CD4-positive, alpha-beta T cell treated with Interleukin-12 subunit alpha and Interleukin-12 subunit beta, for 1 hour (primary cell): ENCODE data around the gene VWF.
"Not testable (repeated sequence)": the region's sequence is repeated elsewhere in the genome, so short reads cannot be mapped to it uniquely, and the experiment has no call there.

ENCODE experiments used
- DNase-seq: peaks from one replicate; pipeline ENCODE4 v3.0.0-alpha.2; 2020

Gene VWF

GRCh38 chr12:6143303-6143675 lies 18.8 kb upstream of the VWF start:
- no peak for DNase-seq

DNA sequence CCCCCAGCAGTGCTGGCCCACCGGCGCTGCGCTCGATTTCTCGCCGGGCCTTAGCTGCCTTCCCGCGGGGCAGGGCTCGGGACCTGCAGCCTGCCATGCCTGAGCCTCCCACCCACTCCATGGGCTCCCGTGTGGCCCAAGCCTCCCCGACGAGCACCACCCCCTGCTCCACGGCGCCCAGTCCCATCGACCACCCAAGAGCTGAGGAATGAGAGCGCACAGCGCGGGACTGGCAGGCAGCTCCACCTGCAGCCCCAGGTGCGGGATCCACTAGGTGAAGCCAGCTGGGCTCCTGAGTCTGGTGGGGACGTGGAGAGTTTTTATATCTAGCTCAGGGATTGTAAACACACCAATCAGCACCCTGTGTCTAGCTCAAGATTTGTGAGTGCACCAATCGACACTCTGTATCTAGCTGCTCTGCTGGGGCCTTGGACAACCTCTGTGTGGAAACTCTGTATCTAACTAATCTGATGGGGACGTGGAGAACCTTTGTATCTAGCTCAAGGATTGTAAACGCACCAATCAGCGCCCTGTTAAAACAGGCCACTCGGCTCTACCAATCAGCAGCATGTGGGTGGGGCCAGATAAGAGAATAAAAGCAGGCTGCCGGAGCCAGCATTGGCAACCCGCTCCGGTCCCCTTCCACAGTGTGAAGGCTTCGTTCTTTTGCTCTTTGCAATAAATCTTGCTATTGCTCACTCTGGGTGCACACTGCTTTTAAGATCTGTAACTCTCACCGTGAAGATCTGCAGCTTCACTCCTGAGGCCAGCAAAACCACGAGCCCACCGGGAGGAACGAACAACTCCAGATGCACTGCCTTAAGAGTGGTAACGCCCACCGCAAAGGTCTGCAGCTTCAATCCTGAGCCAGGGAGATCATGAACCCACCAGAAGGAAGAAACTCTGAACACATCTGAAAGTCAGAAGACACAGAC lies 18.2 kb upstream of the VWF start:
- DNase-seq, result not testable (repeated sequence)

- DNase-seq, result not testable (repeated sequence)
These were observed 17.4 kb upstream of the VWF start for GRCh38 chr12:6141731-6142367.

- peak; percentile 24 for DNase-seq
These were observed 16.4 kb upstream of the VWF start for GRCh38 chr12:6140651-6141447.

DNA sequence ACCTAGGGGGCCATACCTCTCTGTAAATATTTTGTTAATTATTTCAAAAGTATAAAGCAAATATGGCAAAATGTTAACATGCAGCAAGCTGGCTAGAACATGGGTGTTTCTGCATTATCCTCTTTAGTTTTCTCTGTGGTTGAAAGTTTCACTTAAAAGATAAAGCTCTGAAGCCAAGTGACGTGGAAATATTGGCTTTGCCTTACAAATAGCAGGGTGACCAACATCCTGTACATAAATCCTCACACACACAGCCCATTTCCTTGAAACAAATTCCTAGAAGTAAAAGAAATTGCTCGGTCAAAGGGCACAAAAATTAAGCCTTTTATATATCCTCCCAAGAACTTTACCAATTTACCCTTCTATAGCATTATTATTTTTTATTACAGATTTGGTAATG lies 10.6 kb upstream of the VWF start:
- no peak for DNase-seq

- no peak for DNase-seq
These were observed 9.2 kb upstream of the VWF start for GRCh38 chr12:6133642-6134041.

- DNase-seq, result no peak
These were observed 8.0 kb upstream of the VWF start for GRCh38 chr12:6132496-6132895.

DNA sequence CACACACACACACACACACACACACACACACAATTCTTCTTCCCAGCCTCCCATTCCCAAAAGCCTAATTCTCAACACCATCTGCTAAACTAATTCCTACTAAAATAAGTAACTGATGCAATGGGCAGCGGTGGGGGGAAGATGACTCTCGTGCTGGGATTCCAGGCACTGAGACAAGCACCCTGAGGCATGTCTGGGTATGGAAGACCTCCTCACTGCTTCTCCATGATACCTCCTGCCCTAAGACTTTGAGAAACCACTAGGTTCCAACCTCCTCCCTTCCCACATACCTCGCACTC lies 789 bp upstream of the VWF start:
- no peak for DNase-seq

DNA sequence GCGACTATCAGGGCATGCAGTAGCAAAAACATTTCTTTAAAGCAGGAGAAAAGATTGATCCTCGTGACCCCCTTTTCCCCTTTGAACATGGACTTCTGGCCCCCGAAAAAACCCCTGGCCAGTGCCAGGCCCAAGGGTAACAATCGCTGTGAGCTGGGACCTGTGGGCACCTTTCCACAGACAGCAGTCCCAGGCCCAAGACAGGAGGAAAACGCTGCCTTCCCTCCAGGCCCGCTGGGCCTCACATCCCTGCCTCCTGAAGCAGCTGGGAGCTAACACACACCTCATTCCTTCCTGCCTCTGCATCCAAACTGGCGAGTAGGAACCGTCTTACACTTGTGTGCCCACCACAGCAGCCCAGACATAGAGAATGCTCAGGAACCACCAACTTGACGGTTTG lies 1.2 kb downstream of the VWF start:
- DNase-seq, result no peak

GRCh38 chr12:6122201-6122600 lies 2.3 kb downstream of the VWF start:
- no peak for DNase-seq

DNA sequence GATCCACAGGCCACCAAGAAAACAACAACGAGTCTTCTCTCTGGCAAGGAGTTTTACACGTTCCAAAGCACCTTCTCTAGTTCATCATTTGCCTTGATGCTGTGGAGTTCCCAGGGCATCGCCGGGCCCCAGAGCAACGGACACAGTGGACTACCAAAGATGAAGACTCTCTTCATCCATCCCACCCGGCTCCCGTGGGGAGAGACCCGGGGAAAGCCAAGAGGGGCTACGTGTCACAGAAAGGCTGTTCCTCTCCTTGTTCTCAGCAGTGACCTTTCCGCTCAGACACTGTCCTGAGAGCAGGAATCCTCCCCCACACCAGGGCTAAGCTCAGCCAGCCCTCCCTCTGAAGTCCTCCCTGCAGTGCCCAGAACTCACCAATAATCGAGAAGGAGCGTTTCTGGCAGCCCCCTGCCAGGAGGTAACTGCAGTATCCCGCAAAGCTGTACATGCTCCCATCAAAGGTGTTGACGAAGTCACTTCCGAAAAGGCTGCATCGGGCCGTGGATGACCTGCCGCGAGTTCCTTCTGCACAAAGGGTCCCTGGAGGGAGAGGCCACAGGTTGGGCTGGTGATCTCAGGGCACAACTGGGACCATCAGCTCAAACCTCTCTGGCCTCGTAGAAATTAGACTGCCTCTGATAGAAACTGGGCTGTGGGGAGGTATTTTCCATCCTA lies 3.5 kb downstream of the VWF start:
- DNase-seq, result no peak

- DNase-seq, result no peak
These were observed 5.4 kb downstream of the VWF start for GRCh38 chr12:6118891-6119568.

DNA sequence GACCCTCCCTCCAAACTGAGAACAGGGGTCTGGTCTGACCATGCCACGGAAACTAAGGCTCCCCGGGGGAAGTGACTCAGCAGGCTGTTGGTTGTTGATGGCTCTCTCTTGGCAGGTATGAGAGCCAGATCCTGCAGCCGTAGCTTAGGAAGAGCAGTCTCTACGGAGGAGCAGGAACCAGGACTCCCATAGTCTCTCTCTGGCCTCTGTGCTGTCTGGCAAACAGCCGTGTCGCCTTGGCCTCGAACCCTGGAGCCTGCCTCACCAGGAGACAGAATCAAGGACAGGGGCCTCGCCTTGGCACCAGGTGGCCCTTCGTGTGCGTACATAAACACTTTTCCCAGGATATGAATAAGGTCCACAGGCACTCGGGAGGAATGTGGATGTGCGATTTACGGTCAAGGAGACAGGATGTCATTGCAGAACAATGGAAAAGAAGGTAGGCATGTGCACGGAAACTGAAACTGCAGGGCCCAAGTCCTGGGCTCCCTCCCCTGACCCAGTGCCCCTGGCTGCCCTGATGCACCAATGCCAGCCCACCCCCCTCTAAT lies 7.9 kb downstream of the VWF start:
- no peak for DNase-seq

DNA sequence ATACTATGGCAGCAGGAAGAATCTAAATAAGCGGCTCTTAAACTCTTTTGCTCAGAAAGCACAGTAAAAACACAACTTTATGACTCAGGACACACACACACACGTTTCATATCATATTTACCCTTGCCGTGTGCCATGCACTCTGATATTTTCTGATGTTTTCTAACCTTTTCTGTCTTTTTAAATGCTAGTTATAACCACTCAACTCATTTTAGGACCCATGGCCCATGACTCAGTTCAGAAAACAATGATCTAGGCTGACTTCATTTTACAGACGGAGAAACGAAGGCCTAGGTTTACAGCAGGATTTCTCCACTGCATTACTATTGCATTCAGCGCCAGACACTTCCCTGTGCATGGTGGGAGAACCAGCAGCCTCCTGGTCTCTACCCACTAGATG lies 9.1 kb downstream of the VWF start:
- DNase-seq, result no peak

DNA sequence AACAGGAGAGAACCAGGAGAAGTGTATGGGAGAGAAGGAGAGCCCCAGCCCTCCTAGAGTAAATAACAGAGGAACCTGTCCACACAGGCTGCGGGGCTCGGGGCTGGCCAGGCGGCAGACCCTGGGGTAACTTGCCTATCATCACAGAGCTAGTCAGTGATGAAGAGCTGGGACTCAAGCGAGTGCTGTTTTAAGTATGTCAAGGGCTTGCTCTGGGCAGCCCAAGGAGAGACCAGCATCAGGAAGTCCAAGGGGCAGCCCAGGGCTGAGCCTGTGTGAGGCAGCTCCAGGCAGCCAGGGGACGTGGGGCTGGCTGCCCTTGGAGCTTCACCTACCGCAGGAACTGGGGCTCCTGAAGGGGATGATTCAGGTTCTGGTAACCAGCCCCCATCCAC lies 10.0 kb downstream of the VWF start:
- DNase-seq, result no peak

- no peak for DNase-seq
These were observed 10.6 kb downstream of the VWF start for GRCh38 chr12:6113691-6114475.

GRCh38 chr12:6112004-6112403 lies 12.5 kb downstream of the VWF start:
- DNase-seq, result no peak

DNA sequence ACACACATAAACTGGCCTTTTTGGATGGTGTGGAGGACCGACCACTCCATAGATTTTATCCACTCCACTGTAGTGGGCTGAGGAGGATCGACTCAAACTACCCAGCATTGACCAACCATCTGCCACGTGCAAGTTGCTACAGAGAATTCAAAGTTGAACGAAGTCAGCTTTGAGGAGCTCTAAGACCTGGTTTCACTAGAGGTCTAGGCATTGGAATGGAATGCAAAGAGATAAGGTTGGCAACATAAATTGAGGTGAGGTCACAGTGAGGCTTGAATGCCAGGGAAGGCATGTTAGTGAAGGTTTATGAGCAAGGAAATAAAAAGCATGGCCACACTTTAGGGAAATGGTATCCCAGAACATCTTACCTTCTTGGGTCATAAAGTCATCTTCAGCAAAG lies 14.5 kb downstream of the VWF start:
- DNase-seq, result no peak

DNA sequence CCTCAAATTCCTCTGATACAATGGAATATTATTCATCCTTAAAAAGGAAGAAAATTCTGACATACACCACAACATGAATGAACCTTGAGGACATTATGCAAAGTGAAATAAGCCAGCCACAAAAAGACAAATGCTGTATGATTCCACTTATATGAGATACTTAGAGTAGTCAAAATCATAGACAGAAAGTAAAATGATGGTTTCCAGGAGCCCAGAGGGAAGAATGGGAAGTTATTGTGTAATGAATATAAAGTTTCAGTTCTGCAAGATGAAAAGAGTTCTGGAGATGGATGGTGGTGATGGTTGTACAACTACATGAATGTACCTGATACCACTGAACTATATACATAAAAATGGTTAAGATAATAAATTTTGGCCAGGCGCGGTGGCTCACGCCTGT lies 18.3 kb downstream of the VWF start:
- DNase-seq, result no peak

GRCh38 chr12:6104842-6105241 lies 19.6 kb downstream of the VWF start:
- no peak for DNase-seq

- no peak for DNase-seq
These were observed 20.4 kb downstream of the VWF start for GRCh38 chr12:6104027-6104426.

GRCh38 chr12:6102021-6102420 lies 22.4 kb downstream of the VWF start:
- not testable (repeated sequence) for DNase-seq
